Lower lobe of right lung (tissue), 2 donors: ENCODE data around the gene DCST2. TPM values are rescaled to one million over a fixed set of nuclear protein-coding genes. Genes with fewer than 3 reads are reported as not detected.

Experiments
- ATAC-seq, 2 donors: fragments of 200-7000 bp; cut with Tn5 transposase; one replicate each; pipeline ENCODE4 v1.9.1; 2020 to 2022; ENCODE audit warnings: mild to moderate bottlenecking in 2 of 2, moderate library complexity in 2 of 2
- DNase-seq: peaks from one replicate; pipeline ENCODE4 v3.0.0-alpha.2; 2020
- H3K27ac ChIP-seq: fragments of 200-600 bp; one replicate; pipeline ENCODE4 v1.8.0; 2022
- H3K27me3 ChIP-seq: fragments of 200-600 bp; one replicate; pipeline ENCODE4 v1.8.0; 2022; ENCODE audit warnings: low read depth
- H3K36me3 ChIP-seq: fragments of 200-600 bp; one replicate; pipeline ENCODE4 v1.8.0; 2022; ENCODE audit warnings: mild to moderate bottlenecking
- H3K4me1 ChIP-seq: fragments of 200-600 bp; one replicate; pipeline ENCODE4 v1.8.0; 2022
- H3K4me3 ChIP-seq: fragments of 200-600 bp; one replicate; pipeline ENCODE4 v1.8.0; 2022; ENCODE audit warnings: mild to moderate bottlenecking
- H3K9me3 ChIP-seq: fragments of 200-600 bp; one replicate; pipeline ENCODE4 v1.8.0; 2022
- CTCF ChIP-seq: fragments of 200-600 bp; IDR thresholded peaks from one replicate; pipeline ENCODE4 v1.8.0; 2022; ENCODE audit warnings: antibody characterized with exemption, mild to moderate bottlenecking
- intact Hi-C: fragments of 100-400 bp; cut with DNase I; formaldehyde crosslinking; loops from one replicate; pipeline ENCODE4 v1.11.0; 2022
- total RNA-seq: library from RNA; stranded (reverse); fragmentation: NEBNext Ultra II Directional; extraction: Animal tissue kit (Norgen Biotek cat#: 25700); gene quantifications from one replicate; pipeline ENCODE4 v1.2.1, GENCODE V29; 2021
- donor health status: DM: no; HTN: yes; CAD: no; lungs with severe emphysema.

The DCST2 gene
- total RNA-seq, 1 donor from 2014 or later, result 1.4 TPM

GRCh38 chr1:155008015-155008941, 25.3 kb downstream of the DCST2 start:
- Histone ChIP-seq H3K4me1 (peaks cover 91% of the 10 kb centered on the region), H3K4me3 (peak overlapping the region; percentile 49), H3K36me3 (peaks cover 4% of the 10 kb centered on the region), H3K27me3 (no peaks in the 10 kb centered on the region), H3K9me3 (no peaks in the 10 kb centered on the region), H3K27ac (peak overlapping the region; percentile 76)
- DNase-seq, result no peak
- intact Hi-C loops, result no loop called here
- ATAC-seq, result peak; percentile 5 to 20
- TF ChIP-seq CTCF, result no peak

- no peak for TF ChIP-seq CTCF
- intact Hi-C loops, result no loop called here
- DNase-seq, result no peak
Observed at GRCh38 chr1:155007251-155007828, 26.2 kb downstream of the DCST2 start.

GRCh38 chr1:155006601-155007101, 26.9 kb downstream of the DCST2 start:
- Histone ChIP-seq H3K4me3 (peak overlapping the region; percentile 97), H3K4me1 (peaks cover 74% of the 10 kb centered on the region), H3K27ac (peak overlapping the region; percentile 91), H3K27me3 (no peaks in the 10 kb centered on the region), H3K36me3 (no peaks in the 10 kb centered on the region), H3K9me3 (no peaks in the 10 kb centered on the region)
- ATAC-seq, result no peak
- intact Hi-C loops, result no loop called here
- no peak for DNase-seq
- TF ChIP-seq CTCF, result no peak

More at GRCh38 chr1:155007251-155007828, 26.2 kb downstream of the DCST2 start:
- peaks cover 81% of the 10 kb centered on the region for H3K4me1 ChIP-seq
- no peaks in the 10 kb centered on the region for H3K27me3 ChIP-seq
- no peaks in the 10 kb centered on the region for H3K36me3 ChIP-seq
- H3K4me3 ChIP-seq, result peak overlapping the region; percentile 49
- H3K27ac ChIP-seq, result peak overlapping the region; percentile 76
- ATAC-seq, result no peak
- no peaks in the 10 kb centered on the region for H3K9me3 ChIP-seq

- Histone ChIP-seq H3K9me3 (no peaks in the 10 kb centered on the region), H3K36me3 (no peaks in the 10 kb centered on the region), H3K4me3 (peak overlapping the region; percentile 97), H3K4me1 (peaks cover 61% of the 10 kb centered on the region), H3K27me3 (no peaks in the 10 kb centered on the region), H3K27ac (peak overlapping the region; percentile 91)
- ATAC-seq, result peak in 1 of 2 donors; percentile 19
- TF ChIP-seq CTCF, result no peak
- peak; percentile 86 for DNase-seq
- intact Hi-C loops, result no loop called here
Observed at GRCh38 chr1:155005076-155006011, 28.2 kb downstream of the DCST2 start.
